ENCODE measurements around the gene PCMTD2.

The PCMTD2 gene

DNA sequence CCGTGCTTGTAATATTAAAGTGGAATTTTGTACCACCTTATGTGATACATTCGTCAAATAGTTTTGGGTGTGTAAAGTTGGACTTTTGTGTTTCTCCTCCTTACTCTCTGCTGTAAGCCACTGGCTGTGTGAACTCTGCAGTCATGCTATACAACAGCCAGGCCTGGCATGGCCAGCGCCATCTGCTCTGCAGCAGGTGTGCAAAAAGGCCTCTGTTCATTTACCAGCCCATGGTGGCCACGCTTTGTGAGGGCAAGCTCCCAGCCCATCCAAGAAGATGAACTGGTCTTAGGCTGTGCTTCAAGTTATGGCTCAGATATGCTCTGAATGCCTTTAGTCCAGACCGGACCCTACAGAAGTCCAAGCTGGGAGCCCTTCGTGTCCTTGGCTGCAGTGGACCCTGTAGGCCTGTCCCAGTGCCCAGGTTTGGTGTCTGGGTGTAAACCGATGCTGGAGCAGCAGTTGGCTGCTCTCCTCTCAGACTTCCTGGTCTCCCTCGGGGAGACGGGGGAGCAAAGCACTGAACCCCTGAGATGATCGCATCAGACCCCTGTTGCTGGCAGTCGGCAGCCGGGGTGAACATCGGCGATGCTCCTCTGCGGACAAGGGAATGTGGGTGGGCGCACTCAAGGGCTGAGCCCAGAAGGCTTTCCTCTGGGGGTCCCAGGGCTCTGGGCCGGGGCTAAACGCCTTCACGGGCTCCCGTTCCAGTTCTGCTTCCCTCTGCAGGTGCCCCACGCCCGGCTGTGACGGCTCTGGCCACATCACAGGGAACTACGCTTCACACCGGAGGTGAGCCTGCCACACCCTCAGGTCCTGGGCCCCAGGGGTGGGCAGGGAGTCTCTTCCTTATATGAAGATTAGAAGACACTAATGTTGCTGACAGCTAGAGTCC, 28.6 kb upstream of the PCMTD2 start:
- in situ Hi-C loops (cut with HindIII; ENCODE audit: low sequenced_read_pairs), result no loop called here
- DNase-seq (ENCODE audit: low read depth), result no peak

DNA sequence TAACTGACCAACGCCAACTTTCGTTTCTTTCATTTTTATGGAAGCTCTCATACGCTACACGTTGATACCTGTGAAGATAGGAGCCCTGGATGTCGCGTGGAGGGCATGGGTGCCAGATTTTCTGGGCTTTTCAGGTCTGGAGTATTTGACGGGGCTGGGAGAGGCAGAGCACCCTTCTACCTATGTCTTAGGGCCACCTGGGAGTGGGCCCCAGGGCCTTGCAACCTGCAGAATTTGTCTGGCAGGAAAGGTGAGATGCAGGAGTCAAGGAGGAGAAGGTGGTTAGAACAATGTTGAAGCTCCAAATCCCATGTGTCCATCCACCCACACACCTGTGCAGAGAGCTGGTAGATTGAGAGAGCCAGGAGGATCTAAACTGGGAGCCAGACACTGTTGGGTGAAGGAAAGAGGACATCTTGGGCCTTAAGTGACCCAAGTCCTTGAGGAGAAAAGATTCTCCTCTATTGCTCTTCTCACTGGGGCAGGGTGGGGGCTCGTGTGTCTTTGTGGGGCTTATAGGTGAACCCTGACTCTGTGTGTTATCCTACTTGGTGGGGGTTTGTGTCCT, 27.4 kb upstream of the PCMTD2 start:
- no peak overlapping the region for H3K4me3 ChIP-seq (ENCODE audit: low read depth, low read length)
- in situ Hi-C loops (cut with HindIII; ENCODE audit: low sequenced_read_pairs), result no loop called here
- TF ChIP-seq, protein P1, sequence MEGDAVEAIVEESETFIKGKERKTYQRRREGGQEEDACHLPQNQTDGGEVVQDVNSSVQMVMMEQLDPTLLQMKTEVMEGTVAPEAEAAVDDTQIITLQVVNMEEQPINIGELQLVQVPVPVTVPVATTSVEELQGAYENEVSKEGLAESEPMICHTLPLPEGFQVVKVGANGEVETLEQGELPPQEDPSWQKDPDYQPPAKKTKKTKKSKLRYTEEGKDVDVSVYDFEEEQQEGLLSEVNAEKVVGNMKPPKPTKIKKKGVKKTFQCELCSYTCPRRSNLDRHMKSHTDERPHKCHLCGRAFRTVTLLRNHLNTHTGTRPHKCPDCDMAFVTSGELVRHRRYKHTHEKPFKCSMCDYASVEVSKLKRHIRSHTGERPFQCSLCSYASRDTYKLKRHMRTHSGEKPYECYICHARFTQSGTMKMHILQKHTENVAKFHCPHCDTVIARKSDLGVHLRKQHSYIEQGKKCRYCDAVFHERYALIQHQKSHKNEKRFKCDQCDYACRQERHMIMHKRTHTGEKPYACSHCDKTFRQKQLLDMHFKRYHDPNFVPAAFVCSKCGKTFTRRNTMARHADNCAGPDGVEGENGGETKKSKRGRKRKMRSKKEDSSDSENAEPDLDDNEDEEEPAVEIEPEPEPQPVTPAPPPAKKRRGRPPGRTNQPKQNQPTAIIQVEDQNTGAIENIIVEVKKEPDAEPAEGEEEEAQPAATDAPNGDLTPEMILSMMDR (IDR thresholded peaks at IDR 0.05; ENCODE audit: low read depth, low read length, missing control alignments), result no peak
- no peak for DNase-seq (ENCODE audit: low read depth)

More for the DNA sequence above, 28.6 kb upstream of the PCMTD2 start:
- TF ChIP-seq, protein P1 (IDR thresholded peaks at IDR 0.05; ENCODE audit: low read depth, low read length, missing control alignments), result no peak
- no peak overlapping the region for H3K4me3 ChIP-seq (ENCODE audit: low read depth, low read length)

DNA sequence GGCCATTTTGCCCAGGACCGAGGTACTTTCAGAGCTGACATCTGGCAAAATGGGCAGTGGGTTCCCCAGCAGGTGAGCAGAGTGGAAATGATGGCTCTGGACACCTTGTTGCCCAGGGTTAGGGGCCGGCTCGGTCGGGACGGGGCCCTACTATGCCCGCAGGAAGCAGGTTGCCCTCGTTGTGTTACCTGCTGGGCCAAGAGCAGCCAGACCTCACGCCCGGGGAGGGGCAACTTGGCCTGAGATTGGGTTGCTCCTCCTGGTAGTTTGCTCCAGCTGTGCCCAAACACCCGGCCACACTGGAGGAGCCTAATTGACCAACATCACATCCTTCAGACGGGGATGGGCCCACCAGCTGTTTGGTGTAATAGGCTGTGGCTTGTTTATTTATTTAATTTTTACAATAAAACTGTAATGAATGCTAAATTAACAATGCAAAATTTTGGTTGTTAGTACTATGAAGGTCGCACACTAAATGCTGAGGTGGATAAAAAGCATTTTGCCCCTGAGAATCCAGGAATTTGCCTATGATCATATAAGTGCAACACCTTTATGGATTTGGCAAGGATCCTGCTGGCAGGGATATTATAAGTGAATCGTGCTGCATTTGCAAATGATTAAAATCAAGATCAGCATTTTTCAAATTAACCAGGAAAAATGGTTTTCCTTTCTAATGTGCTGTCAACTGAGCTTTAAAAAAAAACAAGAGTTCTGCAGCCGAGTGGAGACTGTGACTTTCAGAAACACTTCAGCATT, 26.6 kb upstream of the PCMTD2 start:
- TF ChIP-seq, protein P1 (IDR thresholded peaks at IDR 0.05; ENCODE audit: low read depth, low read length, missing control alignments), result no peak
- no peak overlapping the region for H3K4me3 ChIP-seq (ENCODE audit: low read depth, low read length)
- in situ Hi-C loops (cut with HindIII; ENCODE audit: low sequenced_read_pairs), result no loop called here
- DNase-seq (ENCODE audit: low read depth), result no peak

DNA sequence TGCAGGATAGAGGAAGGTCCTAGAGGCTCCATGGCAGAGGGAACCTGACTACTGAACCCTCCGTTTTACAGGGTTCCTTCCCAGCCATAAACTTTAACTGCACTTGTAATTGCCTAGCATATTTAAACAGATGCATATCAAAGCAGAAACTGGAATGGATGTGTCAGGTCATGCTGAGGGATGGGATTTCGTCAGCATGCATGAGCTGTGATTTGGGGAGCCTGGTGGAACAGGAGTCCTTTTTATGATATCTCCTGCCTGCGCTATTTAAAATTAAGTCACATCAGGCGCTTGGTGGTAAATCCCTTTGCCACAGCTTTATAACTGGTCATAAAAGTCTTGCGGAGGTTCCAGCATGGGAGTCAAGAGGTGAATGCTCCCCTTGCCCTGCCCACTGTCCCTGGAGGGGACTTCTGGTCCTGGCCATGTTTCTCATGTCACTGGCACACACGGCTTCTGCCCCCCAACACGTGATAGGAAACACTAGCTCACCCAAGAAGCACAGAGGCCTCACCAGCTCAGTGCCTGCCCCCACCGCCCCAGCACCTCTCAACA, 26.0 kb upstream of the PCMTD2 start:
- H3K4me3 ChIP-seq (ENCODE audit: low read depth, low read length), result no peak overlapping the region
- TF ChIP-seq, protein P1 (IDR thresholded peaks at IDR 0.05; ENCODE audit: low read depth, low read length, missing control alignments), result no peak
- in situ Hi-C loops (cut with HindIII; ENCODE audit: low sequenced_read_pairs), result no loop called here
- no peak for DNase-seq (ENCODE audit: low read depth)

DNA sequence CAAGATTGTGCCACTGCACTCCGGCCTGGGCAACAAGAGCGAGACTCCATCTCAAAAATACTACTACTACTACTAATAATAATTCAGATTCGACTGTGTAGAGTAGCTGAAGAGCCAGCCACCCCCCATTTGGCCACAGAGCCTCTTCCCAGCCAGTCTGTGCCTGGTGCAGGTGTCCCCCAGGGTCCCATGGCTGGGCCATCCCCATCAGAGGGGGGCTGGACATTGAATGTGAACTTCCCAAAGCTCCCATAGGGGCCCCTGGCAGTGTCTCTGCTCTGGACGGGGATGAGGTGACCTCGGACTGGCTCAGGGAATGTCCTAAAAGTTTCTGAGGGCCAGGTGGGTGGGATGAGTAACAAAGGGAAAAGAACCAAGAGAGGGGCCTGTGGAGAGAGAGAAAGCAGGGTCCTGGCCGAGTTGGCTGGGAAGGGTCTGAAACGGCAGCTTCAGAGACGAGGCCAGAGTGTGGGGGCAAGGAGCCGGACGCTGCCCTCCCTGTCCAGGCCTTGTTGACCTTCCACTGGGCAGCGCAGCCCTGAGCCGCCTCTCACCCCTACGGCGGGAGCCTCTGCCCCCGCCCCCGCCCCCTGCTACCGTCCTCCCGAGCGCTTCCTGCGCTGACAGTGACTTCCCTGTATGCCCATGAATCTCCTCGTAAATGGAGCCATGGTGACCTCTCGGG, 24.9 kb upstream of the PCMTD2 start:
- in situ Hi-C loops (cut with HindIII; ENCODE audit: low sequenced_read_pairs), result no loop called here
- TF ChIP-seq, protein P1 (IDR thresholded peaks at IDR 0.05; ENCODE audit: low read depth, low read length, missing control alignments), result no peak
- no peak for DNase-seq (ENCODE audit: low read depth)
- no peak overlapping the region for H3K4me3 ChIP-seq (ENCODE audit: low read depth, low read length)
